ENCODE data around the gene IL23A. TPM values are rescaled to one million over a fixed set of nuclear protein-coding genes. Genes with fewer than 3 reads are reported as not detected.
"Not testable (repeated sequence)": the region's sequence is repeated elsewhere in the genome, so short reads cannot be mapped to it uniquely, and the experiment has no call there.

IL23A gene
- total RNA-seq, 1 donor from 2014 or later, result 0.56 TPM

GRCh38 chr12:56317675-56318074 lies 21.0 kb upstream of the IL23A start:
- no peak overlapping the region for H3K4me3 ChIP-seq
- intact Hi-C loops (cut with DNase I), result no loop called here
- no peak for DNase-seq
- ATAC-seq, result no peak
- no peak overlapping the region for H3K27ac ChIP-seq
- H3K9me3 ChIP-seq, result no peaks in the 10 kb centered on the region
- H3K36me3 ChIP-seq, result peaks cover 63% of the 10 kb centered on the region
- TF ChIP-seq, protein P1, sequence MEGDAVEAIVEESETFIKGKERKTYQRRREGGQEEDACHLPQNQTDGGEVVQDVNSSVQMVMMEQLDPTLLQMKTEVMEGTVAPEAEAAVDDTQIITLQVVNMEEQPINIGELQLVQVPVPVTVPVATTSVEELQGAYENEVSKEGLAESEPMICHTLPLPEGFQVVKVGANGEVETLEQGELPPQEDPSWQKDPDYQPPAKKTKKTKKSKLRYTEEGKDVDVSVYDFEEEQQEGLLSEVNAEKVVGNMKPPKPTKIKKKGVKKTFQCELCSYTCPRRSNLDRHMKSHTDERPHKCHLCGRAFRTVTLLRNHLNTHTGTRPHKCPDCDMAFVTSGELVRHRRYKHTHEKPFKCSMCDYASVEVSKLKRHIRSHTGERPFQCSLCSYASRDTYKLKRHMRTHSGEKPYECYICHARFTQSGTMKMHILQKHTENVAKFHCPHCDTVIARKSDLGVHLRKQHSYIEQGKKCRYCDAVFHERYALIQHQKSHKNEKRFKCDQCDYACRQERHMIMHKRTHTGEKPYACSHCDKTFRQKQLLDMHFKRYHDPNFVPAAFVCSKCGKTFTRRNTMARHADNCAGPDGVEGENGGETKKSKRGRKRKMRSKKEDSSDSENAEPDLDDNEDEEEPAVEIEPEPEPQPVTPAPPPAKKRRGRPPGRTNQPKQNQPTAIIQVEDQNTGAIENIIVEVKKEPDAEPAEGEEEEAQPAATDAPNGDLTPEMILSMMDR (IDR thresholded peaks at IDR 0.05), result no peak
- H3K27me3 ChIP-seq (ENCODE audit: low read depth), result no peaks in the 10 kb centered on the region
- peaks cover 15% of the 10 kb centered on the region for H3K4me1 ChIP-seq

- no peak for DNase-seq
- intact Hi-C loops (cut with DNase I), result no loop called here
- Histone ChIP-seq H3K9me3 (no peaks in the 10 kb centered on the region), H3K4me3 (no peak overlapping the region), H3K27ac (no peak overlapping the region), H3K4me1 (peaks cover 5% of the 10 kb centered on the region), H3K27me3 (ENCODE audit: low read depth) (no peaks in the 10 kb centered on the region), H3K36me3 (peaks cover 81% of the 10 kb centered on the region)
- TF ChIP-seq, protein P1 (IDR thresholded peaks at IDR 0.05), result no peak
- ATAC-seq, result no peak
These were observed 17.7 kb upstream of the IL23A start for GRCh38 chr12:56321027-56321426.

- H3K27me3 ChIP-seq (ENCODE audit: low read depth); intact Hi-C loops (cut with DNase I); H3K4me3 ChIP-seq; ATAC-seq; H3K9me3 ChIP-seq; H3K27ac ChIP-seq; H3K4me1 ChIP-seq; DNase-seq: not testable (repeated sequence)
- H3K36me3 ChIP-seq, result peaks cover 86% of the 10 kb centered on the region
These were observed 17.1 kb upstream of the IL23A start for GRCh38 chr12:56321610-56322009.

GRCh38 chr12:56324206-56324605 lies 14.5 kb upstream of the IL23A start:
- H3K27ac ChIP-seq, result no peak overlapping the region
- H3K27me3 ChIP-seq (ENCODE audit: low read depth), result no peaks in the 10 kb centered on the region
- no peaks in the 10 kb centered on the region for H3K4me1 ChIP-seq
- no peak for ATAC-seq
- peaks cover 92% of the 10 kb centered on the region for H3K36me3 ChIP-seq
- DNase-seq, result no peak
- intact Hi-C loops (cut with DNase I), result no loop called here
- no peaks in the 10 kb centered on the region for H3K9me3 ChIP-seq
- H3K4me3 ChIP-seq, result no peak overlapping the region
- TF ChIP-seq, protein P1 (IDR thresholded peaks at IDR 0.05), result no peak

DNA sequence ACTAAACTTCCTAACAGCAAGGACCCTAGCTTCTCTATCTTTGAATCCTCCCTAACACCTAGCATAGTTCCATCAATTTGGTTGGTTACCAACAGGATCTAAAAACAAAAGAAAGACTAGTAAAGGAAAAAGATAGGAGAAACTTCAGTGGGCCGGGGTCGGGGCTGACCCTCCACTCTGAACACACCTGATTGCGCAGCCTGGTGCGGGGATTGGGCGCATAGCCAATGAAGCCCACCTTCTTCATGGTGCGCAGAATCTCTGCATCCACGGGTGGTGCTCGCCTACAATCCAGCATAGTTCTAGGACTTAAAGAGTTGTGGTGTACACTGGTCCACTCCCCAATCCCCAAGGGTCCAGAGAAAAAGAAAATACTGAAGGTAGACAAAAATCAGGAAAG lies 12.6 kb upstream of the IL23A start:
- no peaks in the 10 kb centered on the region for H3K9me3 ChIP-seq
- H3K36me3 ChIP-seq, result peaks cover 73% of the 10 kb centered on the region
- intact Hi-C loops (cut with DNase I), result no loop called here

GRCh38 chr12:56326533-56326932 lies 12.2 kb upstream of the IL23A start:
- Histone ChIP-seq H3K4me3 (no peak overlapping the region), H3K36me3 (peaks cover 71% of the 10 kb centered on the region), H3K27me3 (ENCODE audit: low read depth) (no peaks in the 10 kb centered on the region), H3K4me1 (no peaks in the 10 kb centered on the region), H3K9me3 (no peaks in the 10 kb centered on the region), H3K27ac (no peak overlapping the region)
- TF ChIP-seq, protein P1 (IDR thresholded peaks at IDR 0.05), result no peak
- DNase-seq, result no peak
- ATAC-seq, result no peak
- intact Hi-C loops (cut with DNase I), result no loop called here

More for the DNA sequence above, 12.6 kb upstream of the IL23A start:
- Histone ChIP-seq H3K27me3 (ENCODE audit: low read depth) (no peaks in the 10 kb centered on the region), H3K4me3 (no peak overlapping the region), H3K4me1 (no peaks in the 10 kb centered on the region), H3K27ac (no peak overlapping the region)
- ATAC-seq (no peak), DNase-seq (no peak)
- TF ChIP-seq, protein P1 (IDR thresholded peaks at IDR 0.05), result no peak

Measured in lower lobe of right lung (tissue), 2 donors.